ENCODE measurements around the gene GDF15.

GRCh38 chr19:18366021-18366435, 19.9 kb upstream of the GDF15 start:
- TF ChIP-seq CTCF (IDR thresholded peaks at IDR 0.05) (no peak), POLR2A (IDR thresholded peaks at IDR 0.05) (no peak)

Data from heart left ventricle (tissue), 13 donors.